ENCODE measurements around the gene CERK.

- TF ChIP-seq, protein P1, sequence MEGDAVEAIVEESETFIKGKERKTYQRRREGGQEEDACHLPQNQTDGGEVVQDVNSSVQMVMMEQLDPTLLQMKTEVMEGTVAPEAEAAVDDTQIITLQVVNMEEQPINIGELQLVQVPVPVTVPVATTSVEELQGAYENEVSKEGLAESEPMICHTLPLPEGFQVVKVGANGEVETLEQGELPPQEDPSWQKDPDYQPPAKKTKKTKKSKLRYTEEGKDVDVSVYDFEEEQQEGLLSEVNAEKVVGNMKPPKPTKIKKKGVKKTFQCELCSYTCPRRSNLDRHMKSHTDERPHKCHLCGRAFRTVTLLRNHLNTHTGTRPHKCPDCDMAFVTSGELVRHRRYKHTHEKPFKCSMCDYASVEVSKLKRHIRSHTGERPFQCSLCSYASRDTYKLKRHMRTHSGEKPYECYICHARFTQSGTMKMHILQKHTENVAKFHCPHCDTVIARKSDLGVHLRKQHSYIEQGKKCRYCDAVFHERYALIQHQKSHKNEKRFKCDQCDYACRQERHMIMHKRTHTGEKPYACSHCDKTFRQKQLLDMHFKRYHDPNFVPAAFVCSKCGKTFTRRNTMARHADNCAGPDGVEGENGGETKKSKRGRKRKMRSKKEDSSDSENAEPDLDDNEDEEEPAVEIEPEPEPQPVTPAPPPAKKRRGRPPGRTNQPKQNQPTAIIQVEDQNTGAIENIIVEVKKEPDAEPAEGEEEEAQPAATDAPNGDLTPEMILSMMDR (IDR thresholded peaks at IDR 0.05), result no peak
- no peak for TF ChIP-seq REST (IDR thresholded peaks at IDR 0.05; ENCODE audit: insufficient read depth in 1 of 2, low read depth in 2 of 2, low read length in 1 of 2)
- no peak for TF ChIP-seq POLR2AphosphoS5 (IDR thresholded peaks at IDR 0.05; ENCODE audit: low read depth, low read length)
- TF ChIP-seq TCF7L2 (IDR thresholded peaks at IDR 0.05; ENCODE audit: low read depth, low read length), result no peak
Measured at GRCh38 chr22:46752988-46753310, 14.9 kb upstream of the CERK start.
